ENCODE measurements around the gene RAB34.

The RAB34 gene

DNA sequence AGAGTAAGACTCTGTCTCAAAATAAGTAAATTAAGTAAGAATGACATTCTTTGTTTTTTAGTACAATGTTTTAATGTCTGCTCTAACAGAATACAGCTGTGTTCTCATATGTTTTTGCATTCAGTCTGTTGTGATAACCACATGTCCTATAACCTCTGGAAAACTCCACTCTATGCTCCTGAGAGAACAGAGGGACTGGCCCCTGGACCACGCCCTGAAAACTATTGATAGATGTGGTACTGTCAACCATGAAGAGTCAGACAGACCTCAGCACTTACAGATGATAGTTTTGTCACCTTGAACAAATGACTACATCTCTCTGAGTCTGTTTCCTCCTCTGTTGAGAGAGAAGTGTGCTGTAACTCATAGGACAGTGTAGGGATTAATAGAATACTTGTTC is 47.8 kb downstream of the RAB34 start:
- no peak for DNase-seq

DNA sequence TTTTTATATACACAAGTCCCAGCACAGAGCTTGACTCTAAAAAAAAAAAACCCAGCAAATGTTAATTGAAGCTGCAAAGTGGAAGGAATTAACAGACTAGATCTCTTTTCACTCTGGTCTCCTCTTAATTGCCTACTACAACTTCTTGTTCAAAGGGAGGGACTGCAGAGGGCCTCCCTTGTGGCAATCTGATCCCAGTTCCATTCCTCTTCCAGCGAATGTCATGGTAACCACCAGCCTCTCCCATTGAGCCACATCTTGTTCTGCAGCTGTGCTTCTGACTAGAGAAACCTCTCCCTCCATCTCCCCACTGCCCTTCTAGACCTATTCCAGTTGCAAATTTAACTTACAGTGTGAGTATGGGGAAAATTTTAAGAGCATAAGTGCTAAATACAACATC is 49.8 kb downstream of the RAB34 start:
- no peak for DNase-seq

DNA sequence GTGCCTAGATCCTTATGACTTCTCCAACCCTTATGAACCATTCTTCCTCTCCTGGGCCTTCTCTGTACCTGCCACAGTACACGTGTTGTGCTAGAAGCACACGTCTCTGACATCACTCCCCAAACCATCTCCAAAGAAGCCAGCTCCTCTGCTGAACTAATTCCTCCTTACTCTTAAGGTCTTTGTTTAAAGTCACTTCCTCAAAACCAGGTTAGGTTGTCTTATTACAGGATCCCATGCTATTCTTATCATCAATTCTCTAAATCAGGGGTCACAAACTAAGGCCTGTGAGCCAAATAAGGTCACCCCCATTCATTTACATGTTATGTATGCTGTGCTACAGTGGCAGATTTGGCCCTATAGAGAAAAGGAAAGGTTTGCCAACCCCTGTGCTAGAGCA is 51.7 kb downstream of the RAB34 start:
- DNase-seq, result no peak
